T-helper 2 cell (primary cell): Measurements from ENCODE around the gene RNF44.

ENCODE experiments used
- DNase-seq, 5 experiments: peaks; one replicate each; pipeline versions ENCODE4 v3.0.0 to v3.0.0-alpha.2; 2012 to 2022

The RNF44 gene

DNA sequence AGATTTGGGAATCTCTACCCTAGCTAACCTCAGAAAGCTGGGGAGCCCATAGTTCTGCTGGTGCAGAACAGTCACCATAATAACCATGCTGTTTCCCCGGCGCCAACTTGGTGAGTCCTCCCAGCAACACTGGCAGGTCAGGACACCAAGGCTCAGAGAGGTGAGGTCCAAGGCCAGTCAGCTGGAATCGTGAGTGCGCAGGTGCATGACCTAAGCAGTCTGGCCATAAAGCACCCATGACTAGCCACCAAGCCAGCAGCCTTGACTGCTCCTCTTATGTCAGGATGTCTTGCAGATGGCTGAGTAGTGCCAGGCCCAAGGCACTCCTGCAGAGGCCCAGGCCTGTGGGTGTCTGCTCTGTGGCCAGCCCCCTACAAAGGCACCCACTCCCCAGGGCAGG, 2.6 kb downstream of the RNF44 start:
- peak in 1 of 5 experiments; percentile 43 for DNase-seq

- peak in 2 of 5 experiments; percentile 48 to 86 for DNase-seq
Measured at GRCh38 chr5:176533894-176534611, 3.1 kb downstream of the RNF44 start.

DNA sequence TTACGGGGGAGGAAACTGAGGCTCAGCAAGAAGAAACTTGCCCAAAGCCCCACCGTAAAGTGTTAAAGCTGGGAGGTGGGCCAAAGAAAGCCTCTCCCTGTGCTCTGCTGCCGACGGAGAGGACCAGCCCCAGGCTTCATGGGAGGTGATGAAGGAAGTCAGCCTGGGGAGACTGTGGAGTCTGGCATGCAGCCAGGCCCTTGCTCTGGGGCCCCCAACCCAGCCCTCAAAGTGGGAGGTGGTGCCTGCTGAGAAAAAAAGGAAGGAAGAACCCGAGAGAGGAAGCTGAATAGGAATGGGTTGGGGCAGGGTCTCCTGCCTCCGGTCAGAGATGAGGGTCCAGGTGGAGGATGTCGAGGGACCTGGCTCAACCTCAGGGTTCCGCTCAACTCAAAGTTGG, 3.8 kb downstream of the RNF44 start:
- DNase-seq = peak in 1 of 5 experiments; percentile 37

- DNase-seq = no peak
Measured at GRCh38 chr5:176532795-176533194, 4.4 kb downstream of the RNF44 start.

DNA sequence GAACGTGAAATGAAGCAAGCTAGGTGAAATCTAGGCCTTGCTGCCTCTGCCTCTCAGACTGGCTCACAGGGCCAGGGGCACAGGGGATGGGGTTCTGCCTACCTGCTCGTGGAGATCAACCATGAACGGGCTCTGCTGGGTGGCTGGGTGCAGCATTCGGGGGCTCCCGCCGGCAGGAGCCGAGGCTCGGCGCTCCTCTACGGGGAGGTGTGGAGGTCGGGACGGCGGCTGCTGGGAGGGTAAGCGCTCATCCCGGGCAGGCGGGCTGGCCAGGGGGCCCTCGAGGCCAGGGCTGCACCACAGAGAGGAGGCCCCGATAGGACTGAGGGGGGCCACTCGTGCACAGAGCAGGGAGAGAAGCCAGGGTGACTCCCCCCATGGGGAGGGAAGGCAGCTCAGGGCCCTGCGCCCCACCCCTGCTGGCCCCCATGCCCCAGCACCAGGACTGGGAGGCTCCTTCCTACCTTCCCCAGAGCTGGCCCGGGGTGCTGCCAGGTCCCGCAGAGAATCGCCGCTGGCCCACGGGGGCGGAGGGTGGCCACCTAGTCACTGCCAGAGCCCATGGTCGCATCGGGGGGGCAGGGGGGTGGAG, 5.2 kb downstream of the RNF44 start:
- DNase-seq = no peak

GRCh38 chr5:176530983-176531901, 6.0 kb downstream of the RNF44 start:
- peak in 1 of 5 experiments; percentile 62 for DNase-seq

DNA sequence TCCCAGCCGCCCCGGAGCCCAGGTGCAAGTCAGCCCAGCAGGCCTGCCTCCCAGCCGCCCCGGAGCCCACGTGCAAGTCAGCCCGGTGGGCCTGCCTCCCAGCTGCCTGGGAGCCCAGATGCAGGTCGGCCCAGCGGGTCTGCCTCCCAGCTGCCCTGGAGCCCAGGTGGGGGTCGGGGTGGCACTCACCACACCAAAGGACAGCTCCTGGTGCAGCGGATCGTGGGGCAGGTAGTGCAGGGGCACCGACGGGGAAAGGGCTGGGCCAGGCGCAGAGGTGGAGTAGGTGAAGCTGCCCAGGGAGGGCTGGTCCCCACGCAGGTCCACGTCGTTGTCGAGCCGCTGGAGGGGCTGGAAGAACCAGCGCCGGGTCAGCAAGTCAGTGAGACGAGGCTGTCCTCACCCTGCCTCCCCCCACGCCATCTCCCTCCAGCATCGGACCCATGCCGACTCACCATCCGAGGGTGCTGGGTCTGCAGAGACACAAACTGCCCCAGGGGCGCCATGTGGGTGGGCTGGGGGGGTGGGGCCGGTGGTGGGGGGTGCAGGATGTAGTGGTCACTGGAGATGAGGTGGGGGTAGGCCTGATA, 6.7 kb downstream of the RNF44 start:
- peak in 1 of 5 experiments; percentile 33 for DNase-seq

- DNase-seq = peak in 3 of 5 experiments; percentile 68 to 92 (median 81)
Measured at GRCh38 chr5:176529741-176530141, 7.5 kb downstream of the RNF44 start.

DNA sequence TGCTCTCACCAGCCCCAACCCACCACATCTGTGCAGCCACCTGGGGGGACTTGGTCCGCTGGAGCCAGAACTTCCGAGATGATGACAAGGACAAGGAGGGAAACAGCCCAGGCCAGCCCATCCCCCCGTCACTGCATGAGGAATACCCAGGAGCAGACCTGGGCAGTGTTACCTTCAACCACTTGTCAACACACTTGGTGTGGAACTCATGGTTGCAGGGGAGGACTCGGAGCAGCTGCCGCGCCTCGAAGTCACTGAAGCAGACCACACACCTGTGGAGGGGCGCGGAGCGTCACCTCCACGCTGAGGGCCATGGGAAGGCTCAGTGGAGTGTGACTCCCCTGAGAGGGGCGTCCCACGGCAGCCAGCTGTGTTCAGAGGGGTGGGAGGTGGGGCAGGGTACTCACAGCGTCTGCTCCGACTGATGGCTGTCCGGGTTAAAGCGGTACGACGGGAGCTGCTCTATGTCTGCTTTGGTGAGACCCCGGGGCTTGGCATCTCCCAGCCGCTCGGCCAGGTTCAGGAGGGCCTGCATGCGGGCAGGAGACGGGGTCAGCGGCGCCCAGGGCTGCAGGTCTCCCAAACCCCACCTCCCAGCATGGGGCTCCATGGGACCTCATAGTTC, 8.0 kb downstream of the RNF44 start:
- no peak for DNase-seq

- no peak for DNase-seq
Measured at GRCh38 chr5:176528761-176529115, 8.5 kb downstream of the RNF44 start.

DNA sequence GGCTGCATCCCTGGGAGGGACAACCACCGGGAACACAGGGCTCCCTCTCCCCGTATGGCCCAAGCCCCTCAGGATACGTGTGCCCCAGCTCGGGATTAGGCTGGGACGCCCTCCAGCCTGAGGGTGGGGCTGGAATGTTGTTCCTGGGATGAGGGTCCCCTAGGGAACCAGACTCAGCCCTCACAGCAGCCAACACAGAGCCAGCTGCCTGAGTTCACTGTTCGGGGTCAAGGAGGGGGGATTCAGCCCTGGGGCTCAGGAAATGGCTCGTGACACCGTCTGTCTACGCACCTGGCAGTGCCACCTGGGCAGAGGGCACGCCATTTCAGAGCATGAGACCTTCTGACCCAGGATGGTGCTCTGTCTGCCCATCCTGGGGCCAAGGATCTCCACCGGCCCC, 8.9 kb downstream of the RNF44 start:
- DNase-seq = no peak

DNA sequence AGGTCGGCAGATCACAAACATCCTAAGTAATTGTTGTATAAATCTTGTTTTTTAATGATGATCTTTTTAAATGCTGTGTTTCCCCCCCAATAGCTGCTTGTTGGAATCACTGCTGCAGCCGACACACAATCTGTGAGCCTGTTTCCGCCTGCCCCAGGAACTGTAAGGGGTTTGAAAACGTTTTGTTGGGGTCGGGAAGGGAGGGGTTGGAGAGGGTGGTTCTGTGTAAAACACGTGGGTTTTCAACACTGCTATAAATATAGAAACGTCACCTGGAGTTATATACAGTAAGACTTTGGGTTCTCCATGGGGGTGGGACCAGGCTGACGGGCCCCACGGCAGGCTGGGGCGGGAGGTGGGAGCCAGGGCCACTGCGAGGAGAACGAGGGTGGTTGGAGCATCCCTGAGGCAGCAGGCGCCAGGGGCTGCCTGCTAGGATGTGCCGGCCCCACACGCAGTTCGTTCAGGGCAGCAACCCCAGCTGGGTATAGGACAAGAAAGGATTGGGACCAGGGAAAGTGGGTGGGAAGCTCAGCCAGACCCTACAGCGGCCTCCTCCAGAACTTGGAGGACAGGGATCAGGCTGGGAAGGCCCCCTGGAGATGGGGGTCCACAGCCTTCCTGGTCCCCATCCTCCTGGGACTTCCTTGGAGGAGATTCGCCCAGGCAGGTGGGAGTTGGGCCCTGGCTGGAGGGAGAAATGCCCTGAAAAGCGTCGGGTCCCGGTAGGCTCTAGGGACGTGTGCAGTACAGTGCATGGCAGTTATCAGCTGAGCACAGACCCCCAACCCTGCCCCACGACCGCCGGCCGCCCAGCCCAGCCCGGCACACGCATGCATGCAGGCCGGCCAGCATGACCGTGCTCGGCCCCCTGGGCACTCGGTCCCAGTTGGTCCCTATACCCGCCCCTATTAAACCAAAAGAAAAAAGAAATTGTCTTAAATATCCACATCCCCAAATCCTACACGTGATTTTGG, 9.7 kb downstream of the RNF44 start:
- DNase-seq = no peak

- no peak for DNase-seq
Measured at GRCh38 chr5:176526462-176526861, 10.7 kb downstream of the RNF44 start.

DNA sequence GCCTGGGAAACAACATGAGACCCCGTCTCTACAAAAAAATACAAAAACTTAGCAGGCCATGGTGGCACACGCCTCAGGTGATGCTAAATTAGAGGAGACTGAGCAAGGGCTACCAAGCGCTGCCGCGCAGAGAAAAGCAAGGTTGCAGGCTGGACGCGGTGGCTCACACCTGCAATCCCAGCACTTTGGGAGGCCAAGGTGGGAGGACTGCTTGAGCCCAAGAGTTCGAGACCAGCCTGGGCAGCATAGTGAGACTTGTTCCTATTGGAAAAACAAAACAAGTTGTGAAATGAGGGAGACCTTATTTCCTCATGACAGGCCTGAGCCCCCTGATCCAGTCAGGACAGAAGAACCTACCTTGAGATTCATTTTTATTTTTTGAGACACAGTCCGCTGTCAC, 11.5 kb downstream of the RNF44 start:
- no peak for DNase-seq

GRCh38 chr5:176524987-176525386, 12.2 kb downstream of the RNF44 start:
- DNase-seq = no peak

GRCh38 chr5:176524138-176524537, 13.1 kb downstream of the RNF44 start:
- no peak for DNase-seq

- no peak for DNase-seq
Measured at GRCh38 chr5:176521699-176522263, 15.4 kb downstream of the RNF44 start.

DNA sequence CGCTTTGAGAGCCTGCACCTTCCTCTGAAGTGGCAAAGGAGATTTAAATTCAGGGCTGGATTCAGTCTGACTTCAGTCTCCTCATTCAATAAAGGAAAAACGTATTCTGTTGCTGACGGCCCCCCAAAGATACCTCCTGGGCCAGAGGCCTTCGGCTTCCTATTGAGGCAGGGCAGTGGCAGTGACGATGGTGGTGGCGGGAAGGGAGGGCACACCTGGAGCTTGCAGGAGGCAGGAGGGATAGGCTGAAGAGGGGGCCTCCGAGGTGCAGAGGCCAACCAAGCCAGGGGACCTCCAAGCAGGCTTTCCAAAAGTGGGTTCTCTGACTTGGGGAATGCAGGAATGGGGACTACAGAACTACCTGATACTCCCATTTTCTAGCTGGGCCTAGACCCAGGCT, 15.9 kb downstream of the RNF44 start:
- no peak for DNase-seq

- no peak for DNase-seq
Measured at GRCh38 chr5:176519810-176520720, 17.1 kb downstream of the RNF44 start.
